Suppressor macrophage treated with lipopolysaccharide for 4 hours (primary cell): ENCODE measurements around the gene PIGT.

Experiments
- DNase-seq: peaks from one replicate; pipeline ENCODE4 v3.0.0-alpha.2; 2020

The PIGT gene

DNA sequence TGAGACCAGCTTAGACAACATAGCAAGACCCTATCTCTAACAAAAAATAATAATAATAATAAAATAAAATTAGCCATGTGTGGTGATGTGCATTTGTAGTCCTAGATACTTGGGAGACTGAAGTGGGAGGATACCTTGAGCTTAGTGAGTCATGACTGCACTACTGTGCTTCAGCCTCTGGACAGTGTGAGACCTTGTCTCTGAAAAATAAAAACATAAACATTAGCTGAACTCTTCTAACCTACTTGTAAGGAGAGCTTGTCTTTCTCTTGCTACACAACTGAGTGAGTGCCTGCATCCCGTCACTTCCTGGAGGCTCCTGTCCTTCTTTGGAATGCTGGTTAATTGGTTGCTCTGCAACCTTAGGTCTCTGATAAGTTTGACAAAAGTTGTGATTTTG lies 13.0 kb upstream of the PIGT start:
- DNase-seq: no peak

DNA sequence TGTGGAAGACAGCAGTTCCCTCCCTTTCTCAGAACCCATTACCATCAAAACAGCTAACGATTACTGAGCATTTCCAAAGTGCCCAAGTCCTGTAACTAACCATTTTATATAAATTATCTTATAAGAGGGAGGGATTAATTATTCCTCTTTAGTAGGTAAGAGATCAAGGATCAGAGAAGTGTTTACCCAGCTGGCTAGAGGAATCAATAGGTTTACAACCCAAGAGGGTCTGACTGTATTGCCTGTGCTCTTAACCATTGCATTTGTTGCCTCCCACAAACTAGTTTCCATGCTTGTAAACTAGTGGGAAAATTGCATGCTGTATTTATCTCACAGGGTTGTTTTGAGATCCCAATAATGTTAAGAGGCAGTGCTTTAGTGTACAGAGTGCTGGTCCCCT lies 11.5 kb upstream of the PIGT start:
- no peak for DNase-seq

DNA sequence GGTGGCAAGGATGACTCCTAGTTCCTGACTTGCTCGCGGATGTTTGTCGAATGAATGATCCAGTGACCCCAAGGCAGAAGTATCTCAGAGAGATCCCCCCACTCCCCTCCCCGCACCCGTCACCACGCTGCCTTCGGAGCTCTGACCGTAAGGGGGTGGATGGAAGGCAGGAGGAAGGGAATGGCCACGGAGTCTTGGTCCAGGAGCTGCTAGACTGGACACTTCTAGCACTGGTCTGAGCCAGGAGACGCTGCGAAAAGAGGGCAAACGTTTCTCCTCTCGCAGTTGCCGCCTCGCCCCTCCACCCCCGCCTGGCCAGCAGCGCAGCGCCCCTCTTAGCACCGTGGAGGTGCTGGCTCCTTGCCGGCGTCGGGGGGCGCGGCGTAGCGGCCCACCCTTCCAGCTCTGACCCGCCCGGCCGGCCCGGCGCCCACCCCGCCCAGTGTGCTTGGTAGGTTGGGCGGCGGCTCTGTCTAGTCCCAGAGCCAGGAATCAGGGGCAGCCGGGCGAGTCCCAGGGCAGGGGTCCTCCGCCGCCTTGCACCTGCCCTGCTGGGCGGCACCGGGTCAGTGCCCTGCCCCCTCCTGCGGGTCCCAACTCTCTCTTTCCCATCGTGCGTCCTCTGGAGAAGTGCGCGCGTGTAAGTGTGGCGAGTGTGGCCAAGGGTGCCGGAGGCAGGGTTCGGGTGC lies 10.2 kb upstream of the PIGT start:
- DNase-seq: no peak

DNA sequence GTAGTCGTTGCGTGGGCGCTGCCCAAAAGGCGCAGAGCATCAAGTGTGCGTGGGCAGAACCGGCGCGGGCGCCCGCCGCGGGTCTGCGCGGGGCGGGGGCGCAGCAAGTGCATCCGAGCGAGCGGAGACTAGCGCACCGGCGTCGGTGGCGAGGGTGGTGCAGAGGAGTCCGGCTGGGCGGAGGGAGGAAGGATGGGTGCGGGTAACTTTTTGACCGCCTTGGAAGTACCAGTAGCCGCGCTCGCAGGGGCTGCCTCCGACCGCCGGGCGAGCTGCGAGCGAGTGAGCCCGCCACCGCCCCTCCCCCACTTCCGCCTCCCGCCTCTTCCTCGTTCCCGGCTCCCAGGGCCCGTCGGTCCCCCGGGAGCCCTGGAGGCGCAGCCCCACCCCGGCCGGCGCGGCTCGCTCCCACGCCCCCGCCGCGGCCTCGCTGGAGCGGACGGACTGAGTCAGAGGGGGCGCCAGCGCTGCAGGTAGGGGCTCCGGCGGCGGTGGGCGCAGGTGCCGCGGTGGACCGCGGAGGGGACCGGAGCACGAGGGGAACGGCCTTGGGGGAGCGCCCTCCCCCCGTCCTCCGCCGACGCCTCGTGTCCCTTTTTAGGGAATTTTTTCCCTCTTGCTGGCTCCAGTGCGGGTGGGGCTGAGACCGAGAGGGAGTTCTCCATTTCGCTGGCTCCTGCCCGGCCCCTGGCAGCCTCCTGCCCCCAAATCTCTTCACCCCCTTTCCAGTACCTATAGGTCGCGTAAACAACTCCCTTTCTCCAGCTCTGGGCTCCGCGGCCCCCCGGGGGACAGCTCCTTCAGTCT lies 9.5 kb upstream of the PIGT start:
- DNase-seq: peak; percentile 47

DNA sequence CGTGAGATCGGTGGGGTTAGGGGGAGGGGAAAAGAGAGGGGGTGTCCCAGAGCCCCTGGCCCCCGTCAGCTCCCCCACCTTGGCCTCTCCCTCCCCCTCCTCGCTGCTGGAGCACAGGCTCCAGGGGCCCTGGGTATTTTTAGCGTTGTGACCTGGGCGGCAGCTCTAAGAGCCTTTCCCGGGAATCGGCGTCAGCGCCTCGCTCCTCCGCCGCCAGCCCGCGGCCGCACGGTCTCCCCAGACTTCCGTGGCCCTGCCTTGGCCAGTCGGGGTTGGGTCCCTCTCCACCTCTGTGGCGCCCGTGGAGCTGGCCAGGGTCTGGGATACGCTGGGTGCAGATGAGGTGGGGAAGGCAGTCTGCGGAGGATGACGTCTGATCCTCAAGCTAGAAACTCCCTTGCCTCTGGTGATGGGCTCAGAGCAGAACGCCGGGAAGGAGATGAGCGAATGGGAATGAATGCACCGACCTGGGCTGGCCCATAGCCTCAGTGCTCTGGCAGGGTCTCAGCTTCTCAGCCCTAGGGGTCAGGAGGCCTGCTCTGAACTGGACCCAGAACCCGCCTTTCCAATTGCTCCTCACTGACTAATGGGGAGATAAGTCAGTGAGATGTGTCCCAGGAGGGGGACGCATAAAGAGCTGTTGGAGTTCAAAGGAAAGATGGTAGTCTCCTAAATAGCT lies 8.7 kb upstream of the PIGT start:
- peak; percentile 19 for DNase-seq

DNA sequence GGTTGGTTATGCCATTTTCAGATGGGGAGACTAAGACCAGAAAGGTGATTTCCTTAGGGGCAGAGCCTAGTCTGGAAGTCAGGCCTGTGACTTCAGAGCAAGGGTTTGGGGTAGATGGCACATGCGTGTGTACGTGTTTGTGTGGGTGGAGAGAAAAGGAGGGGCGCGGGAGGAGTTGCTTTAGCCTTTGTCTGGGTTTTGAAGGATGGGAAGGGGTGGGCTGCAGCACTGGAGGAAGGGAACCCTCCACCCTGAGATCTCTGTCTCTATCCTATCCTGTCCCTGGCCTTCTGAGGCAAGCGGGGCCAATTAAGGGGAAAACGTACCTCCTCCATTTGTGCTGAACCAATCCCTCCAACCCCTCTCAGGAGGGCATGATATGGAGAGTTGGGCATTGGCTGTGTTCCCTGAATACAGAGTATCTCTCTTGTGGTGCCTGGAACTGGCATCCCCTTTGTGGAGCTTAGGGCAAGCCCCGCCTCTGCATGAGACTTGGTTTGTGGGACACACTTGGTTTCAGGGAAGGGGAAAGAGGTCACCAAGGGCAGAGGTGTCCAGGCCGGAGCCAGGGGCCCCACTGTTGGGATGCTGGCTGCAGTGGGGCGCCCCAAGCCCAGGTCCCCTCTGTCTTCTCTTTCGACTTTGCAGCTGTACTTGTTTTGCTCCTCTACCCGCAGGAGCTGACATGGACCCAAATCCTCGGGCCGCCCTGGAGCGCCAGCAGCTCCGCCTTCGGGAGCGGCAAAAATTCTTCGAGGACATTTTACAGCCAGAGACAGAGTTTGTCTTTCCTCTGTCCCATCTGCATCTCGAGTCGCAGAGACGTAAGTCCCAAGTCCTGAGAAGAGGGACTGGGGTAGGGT lies 7.9 kb upstream of the PIGT start, which contains the start of gene DBNDD2:
TSS of gene DBNDD2 (plus strand) at position 507 of the 863 bp plus-strand sequence. CDS start at position 686, 179 bp downstream.
- no peak for DNase-seq

DNA sequence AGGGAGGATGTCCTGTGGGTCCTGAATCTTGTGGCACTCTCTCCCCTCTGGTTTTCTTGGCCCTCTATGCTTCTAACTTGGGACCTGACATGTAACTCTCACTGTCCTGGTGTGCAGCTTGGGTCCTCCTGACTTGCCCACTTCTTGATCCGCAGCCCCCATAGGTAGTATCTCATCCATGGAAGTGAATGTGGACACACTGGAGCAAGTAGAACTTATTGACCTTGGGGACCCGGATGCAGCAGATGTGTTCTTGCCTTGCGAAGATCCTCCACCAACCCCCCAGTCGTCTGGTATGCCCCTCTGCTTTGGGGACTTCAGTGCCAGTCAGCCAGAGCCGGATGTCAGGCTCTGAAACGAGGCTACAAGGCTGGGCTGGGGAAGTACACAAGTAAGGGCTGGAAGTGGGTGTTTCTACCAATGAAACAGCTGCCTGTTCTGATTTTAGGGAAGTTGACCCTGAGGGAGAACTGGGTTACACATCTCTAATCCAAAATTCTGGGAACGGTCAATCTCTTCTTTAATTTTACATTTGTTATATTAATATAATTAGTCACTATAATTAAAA lies 7.2 kb upstream of the PIGT start:
- peak; percentile 83 for DNase-seq

DNA sequence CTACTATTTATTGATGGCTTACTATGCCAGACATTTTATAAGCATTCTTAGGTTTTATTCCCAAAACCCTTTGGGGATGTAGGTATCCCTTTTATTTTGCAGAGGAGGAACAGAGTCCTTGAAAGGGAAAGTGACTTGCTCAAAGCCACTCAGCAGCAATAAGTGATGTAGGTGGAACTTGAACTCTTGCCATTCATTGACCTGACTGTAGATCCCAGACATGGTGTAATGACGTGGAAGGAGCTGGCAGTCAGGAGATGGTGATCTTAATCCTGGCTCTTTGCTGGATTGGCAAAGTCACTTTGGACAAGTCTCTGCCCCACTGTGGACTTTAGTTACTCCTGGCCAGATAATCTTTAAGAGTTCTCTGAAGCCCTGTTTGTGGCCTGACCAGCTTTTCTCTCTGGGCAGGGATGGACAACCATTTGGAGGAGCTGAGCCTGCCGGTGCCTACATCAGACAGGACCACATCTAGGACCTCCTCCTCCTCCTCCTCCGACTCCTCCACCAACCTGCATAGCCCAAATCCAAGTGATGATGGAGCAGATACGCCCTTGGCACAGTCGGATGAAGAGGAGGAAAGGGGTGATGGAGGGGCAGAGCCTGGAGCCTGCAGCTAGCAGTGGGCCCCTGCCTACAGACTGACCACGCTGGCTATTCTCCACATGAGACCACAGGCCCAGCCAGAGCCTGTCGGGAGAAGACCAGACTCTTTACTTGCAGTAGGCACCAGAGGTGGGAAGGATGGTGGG lies 6.2 kb upstream of the PIGT start:
- DNase-seq: peak; percentile 31

DNA sequence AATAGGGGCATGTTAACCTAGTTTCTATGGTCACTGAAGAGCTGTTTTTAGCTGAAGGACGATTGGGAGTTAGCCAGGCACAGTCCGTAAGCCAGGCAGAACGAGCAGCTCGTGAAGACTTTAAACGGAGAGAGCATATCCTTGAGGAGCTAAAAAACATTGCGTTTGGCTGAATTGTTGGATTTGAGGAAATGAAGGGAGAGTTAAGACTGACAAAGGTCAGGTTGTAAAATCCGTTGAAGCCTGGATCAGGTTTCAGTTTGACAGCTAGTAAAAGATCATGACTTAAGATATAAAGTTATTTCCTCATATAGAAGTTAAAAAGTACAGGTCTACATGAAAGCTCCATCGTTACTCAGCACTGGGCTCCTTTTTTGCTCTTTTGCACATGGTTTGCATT lies 5.1 kb upstream of the PIGT start:
- no peak for DNase-seq

DNA sequence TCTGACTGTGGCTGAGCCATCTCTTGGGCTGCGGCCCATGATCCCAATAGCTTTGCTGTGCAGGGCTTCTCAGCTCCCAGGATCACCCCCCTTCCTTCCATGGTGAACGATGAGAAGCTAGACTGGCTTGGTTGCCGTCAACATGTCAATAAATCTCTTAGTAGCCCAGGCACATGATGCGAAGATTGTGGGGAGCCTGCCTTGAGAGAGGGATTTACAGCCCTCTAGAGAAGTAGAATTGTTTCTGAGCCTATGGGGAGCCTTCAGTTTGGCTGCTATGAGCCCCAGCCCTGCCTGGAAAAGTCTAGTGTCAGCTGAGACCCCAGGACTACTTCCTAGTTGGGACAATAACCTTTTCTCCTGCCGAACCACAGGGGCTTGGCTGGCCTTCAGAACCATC lies 3.3 kb upstream of the PIGT start:
- no peak for DNase-seq

DNA sequence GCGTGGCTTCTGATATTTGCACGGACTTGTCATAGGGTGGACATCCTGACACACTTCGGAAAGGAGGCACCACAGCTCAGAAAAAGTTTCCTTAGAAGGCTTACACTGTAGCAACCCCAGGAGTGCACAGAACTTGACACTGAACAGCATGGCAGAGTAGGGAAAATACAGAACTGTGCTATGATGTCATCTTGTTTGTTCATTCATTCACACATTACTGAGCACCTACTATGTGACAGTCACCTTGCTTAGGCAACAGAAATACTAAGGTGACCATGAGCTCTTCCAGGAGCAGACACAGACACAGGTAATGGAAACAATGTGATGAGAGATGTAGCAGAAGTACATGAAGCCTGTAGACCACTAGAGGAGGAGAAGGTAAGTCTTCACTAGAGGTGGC lies 2.5 kb upstream of the PIGT start:
- no peak for DNase-seq

DNA sequence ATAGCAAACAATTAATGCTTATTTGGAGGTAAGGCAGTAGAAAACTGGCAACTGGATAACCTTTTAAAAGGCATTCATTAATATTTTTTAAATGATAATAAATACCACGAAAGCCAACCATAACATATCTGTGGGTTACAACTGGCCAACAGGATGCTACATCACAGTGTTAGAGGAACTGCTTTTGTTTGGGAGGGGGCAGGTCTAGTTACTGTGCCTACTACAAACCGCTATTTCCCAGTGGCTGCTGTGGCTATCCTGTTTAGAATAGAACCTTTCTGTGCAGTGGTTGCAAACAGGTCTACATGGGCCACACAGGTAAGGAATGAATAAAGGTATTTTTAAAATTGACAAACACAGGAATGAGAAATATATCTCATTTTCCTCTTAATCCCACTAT lies 976 bp downstream of the PIGT start:
- no peak for DNase-seq

DNA sequence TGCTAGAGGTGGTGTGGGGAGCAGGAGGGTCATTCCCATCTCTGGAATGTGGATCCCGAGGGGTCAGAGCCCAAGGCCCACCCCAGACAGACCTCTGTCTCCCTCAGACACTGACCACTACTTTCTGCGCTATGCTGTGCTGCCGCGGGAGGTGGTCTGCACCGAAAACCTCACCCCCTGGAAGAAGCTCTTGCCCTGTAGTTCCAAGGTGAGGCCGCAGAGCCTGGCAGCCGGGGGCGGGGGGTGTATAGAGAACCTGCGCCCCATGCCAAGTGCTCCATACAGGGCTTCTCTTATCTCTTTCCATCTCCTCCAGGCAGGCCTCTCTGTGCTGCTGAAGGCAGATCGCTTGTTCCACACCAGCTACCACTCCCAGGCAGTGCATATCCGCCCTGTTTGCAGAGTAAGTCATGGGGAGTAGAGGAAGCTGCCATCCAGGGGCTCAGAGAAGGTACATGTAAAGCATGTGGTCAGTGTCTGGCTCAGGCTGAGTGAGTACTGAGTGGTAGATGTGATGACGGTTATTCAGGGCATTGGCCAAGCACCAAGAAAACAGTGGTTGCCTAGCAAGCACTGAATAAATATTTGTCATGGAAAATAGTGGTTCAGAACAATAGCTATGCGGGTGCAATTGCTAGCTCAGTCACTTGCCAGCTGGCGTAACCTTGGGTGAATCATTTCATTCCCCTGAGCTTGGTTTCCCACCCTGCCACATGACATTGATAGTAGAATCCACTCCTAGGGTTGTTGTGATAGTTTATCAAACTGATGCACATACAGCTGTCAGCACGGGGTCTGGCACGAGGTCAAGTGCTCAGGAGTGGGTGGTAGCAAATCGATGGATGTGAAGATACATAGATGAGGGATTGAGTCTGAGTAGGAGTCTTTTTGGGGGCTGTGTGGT lies 3.5 kb downstream of the PIGT start:
- no peak for DNase-seq

DNA sequence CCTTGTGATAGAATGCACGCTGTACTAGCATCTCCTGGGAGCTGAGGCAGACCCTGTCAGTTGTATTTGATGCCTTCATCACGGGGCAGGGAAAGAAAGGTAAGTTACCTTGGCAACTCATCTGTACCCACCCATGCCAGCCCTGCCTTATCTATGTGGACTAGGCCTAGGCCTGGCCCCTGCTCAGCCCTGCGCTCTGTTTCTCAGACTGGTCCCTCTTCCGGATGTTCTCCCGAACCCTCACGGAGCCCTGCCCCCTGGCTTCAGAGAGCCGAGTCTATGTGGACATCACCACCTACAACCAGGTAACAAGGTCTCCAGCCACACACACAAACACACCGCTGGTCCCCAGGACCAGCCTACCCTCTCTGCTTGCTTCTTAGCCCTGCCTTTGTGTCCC lies 4.2 kb downstream of the PIGT start:
- DNase-seq: no peak

DNA sequence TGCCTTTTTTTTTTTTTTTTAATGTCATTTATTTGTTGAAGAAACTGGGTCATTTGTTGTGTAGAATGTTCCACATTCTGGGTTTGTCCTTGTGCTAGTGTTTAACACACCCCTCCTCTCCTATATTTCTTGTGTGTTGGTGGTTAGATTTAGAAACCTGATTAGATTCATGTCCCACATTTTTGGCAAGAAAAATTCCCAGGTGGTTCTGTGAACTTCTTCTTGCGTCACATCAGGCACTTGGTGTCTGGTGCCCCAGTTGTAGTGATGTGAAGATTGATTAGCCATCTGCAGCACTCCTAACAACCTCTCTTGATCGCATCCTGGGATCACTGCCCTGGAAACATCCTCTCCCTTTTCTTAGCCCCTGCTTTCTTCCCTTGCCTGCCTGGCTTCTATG lies 7.8 kb downstream of the PIGT start:
- DNase-seq: no peak

DNA sequence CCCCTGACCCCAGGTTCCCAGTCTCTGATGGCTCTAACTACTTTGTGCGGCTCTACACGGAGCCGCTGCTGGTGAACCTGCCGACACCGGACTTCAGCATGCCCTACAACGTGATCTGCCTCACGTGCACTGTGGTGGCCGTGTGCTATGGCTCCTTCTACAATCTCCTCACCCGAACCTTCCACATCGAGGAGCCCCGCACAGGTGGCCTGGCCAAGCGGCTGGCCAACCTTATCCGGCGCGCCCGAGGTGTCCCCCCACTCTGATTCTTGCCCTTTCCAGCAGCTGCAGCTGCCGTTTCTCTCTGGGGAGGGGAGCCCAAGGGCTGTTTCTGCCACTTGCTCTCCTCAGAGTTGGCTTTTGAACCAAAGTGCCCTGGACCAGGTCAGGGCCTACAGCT lies 9.6 kb downstream of the PIGT start:
- DNase-seq: no peak

DNA sequence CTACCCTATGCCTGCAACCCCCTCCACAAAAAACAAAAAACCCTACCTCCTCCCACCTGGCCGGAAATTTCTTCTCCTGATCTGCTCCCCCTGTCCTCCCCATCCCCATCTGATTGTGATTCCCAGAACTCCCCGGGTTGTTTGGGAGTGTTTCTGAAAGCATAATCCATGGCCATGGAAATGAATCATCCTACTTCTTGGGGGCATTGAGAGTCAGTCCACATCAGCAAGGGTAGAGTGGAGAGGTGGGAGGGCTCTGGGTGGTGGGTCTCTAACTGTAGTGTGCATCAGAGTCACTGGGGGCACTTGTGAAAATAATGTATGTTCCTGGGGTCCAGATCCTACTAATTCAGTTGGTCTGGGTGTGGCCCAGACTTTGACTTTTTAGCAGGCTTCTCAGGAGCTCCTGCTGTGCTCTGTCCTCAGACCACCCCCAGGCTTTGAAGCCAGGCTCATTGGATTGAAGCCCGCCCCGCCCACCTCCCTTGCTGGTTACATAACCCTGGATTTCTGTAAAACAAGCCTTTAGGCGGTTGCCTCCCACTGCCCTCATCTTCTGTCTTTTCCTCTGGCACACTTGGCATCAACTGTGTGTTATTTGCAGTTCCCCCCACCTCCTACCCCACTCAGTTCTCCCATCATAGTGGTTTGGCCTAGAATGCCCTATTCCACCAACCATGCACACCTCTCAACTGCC lies 10.5 kb downstream of the PIGT start:
- no peak for DNase-seq

DNA sequence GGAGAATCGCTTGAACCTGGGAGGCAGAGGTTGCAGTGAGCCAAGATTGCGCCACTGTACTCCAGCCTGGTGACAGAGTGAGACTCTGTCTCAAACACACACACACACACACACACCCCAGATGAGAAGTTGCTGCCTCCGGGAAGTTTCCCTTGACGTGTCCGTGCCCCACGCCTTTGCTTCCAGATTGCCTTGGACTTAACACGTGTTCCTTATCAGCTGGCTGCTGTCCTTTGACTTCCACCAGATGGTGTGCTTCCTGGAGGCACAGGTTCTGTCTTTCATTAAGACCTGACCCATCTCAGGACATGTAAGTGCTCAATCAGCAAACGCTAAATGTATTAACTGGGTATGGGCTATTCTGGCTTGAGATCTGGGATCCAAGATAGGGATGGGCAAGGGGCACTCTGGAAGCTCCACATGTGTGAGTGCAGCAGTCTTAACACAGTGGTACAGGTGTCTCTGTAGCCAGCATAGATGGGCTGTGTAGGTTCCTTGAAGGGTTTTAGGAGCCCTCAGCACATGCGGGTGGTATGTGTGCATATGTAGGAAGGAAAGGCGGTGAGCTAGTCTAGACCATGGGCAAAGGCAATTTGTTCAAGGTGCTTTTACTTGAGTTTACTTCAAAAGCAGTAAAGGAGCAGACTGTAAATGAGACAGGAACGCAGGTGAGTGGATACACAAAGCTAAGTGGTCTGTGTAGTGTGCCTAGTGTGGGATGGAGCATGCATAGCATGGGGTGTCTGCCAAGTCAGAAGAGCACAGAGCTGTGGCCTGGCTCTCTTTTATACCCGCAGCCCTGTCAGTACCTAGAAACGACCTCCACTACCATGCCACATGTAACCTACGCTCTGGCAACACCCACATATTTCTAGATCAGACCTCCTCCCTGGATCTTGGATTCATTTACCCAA lies 11.6 kb downstream of the PIGT start:
- DNase-seq: no peak

DNA sequence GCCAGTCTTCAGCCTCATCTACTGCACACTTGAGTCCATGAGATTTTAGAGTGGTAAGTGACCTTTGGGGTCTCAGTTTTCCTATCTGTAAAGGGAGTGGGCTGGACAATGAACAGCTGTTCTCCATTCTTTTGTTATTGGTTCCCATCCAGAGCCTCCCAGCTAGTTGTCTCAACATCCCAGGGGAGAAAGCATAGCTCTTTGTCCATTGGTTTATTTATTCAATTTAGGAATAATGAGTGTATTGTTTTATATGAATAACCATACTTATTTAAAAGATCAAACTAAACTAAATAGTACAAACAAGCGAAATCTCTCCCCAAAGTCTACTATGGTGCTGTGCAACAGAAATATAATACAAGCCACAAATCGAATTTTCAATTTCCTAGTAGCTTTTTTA lies 13.7 kb downstream of the PIGT start:
- no peak for DNase-seq
